ENCODE data around the gene ITGBL1.
A peak's percentile ranks its signal among the peaks of the same experiment; 100 is the strongest.

ITGBL1 gene

DNA sequence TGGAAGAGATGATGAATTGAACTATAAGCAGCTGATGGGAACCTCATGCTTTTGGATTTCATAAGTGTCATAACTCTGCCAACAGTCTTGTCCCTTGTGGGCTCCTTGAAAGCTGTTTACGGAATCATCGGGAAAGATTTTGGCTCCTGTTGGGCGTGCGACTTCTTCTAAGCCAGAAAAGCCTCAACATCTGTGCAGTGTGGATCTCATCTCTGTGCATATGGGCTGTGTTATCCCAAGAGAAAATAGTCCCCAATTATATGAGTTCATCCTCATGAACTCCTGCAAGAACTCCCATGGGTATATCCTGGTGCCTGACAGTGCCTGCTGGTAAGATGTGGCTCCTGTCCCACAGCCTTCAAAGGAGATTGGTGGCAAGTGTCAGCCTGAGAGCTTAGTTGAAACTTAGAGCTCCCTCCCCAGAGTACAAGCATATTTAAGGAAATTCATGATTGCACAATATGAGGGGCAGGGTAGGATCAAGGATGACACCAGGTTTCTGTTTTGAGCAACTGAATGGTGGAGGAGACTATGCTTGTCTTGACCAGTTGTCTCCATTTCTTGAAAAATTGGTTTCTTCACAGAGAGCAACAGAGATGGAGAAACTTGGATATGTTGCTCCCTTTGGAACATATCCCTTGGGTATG is 243.5 kb downstream of the ITGBL1 start:
- TF ChIP-seq, protein P1, sequence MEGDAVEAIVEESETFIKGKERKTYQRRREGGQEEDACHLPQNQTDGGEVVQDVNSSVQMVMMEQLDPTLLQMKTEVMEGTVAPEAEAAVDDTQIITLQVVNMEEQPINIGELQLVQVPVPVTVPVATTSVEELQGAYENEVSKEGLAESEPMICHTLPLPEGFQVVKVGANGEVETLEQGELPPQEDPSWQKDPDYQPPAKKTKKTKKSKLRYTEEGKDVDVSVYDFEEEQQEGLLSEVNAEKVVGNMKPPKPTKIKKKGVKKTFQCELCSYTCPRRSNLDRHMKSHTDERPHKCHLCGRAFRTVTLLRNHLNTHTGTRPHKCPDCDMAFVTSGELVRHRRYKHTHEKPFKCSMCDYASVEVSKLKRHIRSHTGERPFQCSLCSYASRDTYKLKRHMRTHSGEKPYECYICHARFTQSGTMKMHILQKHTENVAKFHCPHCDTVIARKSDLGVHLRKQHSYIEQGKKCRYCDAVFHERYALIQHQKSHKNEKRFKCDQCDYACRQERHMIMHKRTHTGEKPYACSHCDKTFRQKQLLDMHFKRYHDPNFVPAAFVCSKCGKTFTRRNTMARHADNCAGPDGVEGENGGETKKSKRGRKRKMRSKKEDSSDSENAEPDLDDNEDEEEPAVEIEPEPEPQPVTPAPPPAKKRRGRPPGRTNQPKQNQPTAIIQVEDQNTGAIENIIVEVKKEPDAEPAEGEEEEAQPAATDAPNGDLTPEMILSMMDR (IDR thresholded peaks at IDR 0.05; ENCODE audit: low read length, missing control alignments), result no peak
- no peak for DNase-seq (ENCODE audit: low read depth)
- H3K4me3 ChIP-seq (replicated peaks; ENCODE audit: low read depth, low read length), result no peak overlapping the region

DNA sequence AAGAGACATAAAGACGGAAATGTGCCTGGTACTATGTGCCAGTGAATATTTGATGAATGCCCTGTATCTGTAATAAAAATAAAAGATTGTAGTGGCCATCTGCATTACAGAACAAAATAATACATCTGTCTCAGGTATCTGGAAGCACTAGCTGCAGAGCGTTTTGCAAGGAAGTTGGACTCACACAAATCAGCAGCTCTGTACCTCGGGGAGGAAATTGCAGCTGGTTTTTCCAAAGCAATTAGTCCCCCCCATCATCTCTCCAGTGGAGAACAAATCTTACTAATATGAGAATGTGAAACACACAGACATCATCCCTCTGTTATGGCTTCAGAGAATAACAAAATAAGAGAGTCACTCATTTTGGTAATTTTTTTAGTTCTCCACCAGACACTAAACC is 245.3 kb downstream of the ITGBL1 start:
- TF ChIP-seq, protein P1 (IDR thresholded peaks at IDR 0.05; ENCODE audit: low read length, missing control alignments), result no peak
- H3K4me3 ChIP-seq (replicated peaks; ENCODE audit: low read depth, low read length), result no peak overlapping the region
- DNase-seq (ENCODE audit: low read depth), result no peak

DNA sequence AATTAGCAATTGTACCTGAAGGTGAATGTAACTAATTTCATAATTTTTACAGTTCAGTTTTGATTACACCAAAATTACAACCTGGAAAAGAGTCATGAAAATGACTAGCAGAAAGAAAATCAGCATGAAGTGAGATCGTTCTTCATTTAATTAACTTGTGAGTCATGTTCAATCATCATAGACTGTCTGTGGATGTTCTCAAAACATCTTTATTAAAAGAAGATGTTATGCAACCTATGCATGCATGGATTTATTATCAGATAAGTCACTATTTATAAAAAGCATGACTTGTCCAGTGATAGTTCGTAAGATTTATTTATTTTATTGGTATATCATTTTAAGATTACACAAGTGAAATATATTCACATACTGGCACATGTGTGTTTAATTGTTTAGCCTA is 245.9 kb downstream of the ITGBL1 start:
- DNase-seq (ENCODE audit: low read depth), result no peak
- TF ChIP-seq, protein P1 (IDR thresholded peaks at IDR 0.05; ENCODE audit: low read length, missing control alignments), result no peak
- H3K4me3 ChIP-seq (replicated peaks; ENCODE audit: low read depth, low read length), result no peak overlapping the region

DNA sequence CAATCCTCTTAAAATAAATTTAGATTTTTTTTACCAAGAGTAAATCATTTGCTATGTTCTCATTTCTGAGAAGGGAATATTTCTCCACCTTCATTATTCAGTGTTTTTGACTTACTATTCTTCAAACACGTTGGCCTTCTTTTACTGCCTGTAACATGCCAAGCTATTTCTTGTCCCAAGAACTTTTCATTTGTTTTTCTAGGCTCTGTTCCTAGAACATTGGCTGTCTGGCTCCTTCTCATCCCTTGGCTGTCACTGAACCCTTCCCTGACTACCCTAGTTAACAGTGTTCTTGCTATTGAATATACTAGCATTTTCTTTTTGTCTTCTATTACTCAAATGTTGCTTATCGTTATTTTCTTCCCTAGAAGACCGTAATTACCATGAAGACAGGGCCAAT is 248.1 kb downstream of the ITGBL1 start:
- H3K4me3 ChIP-seq (replicated peaks; ENCODE audit: low read depth, low read length), result no peak overlapping the region
- peak; percentile 52 for DNase-seq (ENCODE audit: low read depth)
- TF ChIP-seq, protein P1 (IDR thresholded peaks at IDR 0.05; ENCODE audit: low read length, missing control alignments), result no peak

DNA sequence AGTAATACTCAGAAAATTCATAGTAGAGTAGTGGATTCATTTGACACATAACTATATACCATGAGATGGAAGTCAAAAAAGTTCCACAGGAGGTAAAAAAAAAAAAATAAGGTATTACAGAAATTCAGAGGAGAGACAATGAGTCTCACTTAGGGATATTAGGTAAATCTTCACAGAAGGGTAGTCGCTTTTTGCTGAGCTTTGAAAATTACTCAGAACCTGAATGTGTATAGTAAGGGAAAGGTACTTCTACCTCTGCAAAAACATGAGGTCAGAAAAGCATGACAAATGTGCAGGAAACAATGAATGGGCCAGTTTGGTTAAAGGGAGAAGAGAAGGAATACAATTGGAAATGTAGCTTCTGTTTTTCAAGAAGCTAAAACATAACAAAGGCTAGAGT is 250.6 kb downstream of the ITGBL1 start:
- TF ChIP-seq, protein P1 (IDR thresholded peaks at IDR 0.05; ENCODE audit: low read length, missing control alignments), result no peak
- no peak overlapping the region for H3K4me3 ChIP-seq (replicated peaks; ENCODE audit: low read depth, low read length)
- no peak for DNase-seq (ENCODE audit: low read depth)

DNA sequence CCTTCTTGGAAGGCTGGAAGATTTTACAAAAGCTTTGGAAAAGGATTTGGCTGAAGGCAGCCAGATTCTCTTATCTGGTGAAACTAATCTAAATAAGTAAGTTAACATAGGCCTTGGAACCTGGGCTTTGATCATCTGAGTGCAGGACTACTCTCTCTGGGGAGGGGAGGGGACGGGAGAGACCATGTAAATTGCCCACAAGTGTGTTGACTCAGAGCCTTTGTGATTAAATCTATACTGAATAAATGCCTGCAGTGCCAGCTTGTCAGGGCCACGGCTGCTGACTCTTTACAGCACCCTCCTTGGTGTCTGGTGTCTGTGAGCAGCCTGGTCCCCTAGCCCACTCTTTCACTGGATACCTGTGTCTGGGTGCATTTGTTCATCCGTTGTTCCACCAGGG is 251.4 kb downstream of the ITGBL1 start:
- TF ChIP-seq, protein P1 (IDR thresholded peaks at IDR 0.05; ENCODE audit: low read length, missing control alignments), result no peak
- H3K4me3 ChIP-seq (replicated peaks; ENCODE audit: low read depth, low read length), result no peak overlapping the region
- no peak for DNase-seq (ENCODE audit: low read depth)

DNA sequence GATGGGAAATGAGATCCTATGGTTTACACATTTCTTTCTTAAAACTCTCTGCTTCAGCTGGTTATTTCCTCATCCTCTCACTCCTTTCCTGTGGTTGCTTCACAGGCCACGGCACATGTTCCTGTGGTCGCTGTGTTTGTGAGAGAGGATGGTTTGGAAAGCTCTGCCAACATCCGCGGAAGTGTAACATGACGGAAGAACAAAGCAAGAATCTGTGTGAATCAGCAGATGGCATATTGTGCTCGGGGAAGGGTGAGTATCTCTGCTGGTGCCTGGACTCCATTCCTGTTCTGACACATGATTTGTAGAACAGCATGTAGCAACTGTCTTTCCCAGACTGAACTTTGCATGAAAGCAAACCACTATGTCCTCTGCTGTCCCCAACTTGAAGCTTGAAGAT is 254.2 kb downstream of the ITGBL1 start:
- DNase-seq (ENCODE audit: low read depth), result peak; percentile 81

More for the DNA sequence above, 254.2 kb downstream of the ITGBL1 start:
- H3K4me3 ChIP-seq (replicated peaks; ENCODE audit: low read depth, low read length), result no peak overlapping the region
- TF ChIP-seq, protein P1 (IDR thresholded peaks at IDR 0.05; ENCODE audit: low read length, missing control alignments), result no peak

All from fibroblast of pulmonary artery (primary cell).